ENCODE data around the gene CELF4.

DNA sequence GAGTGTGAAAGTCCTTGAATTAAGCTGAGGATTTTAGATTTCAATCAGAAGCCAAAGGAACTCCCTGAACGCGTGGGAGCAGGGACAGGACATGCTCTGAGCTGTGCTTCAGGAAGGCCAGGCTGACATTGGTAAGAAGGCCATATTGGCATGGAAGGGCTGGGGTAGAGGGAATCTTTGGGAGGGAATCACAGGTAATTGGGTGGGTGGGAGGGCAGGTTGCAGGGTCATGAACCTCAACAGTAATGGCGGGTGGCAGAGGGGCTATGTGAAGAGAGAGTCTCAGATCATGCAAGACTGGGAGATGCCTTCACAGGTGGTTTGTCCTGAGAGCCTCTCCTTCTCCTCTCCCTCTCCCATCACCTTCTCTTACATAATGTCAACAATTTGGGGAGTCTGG, 18.6 kb upstream of the CELF4 start:
- TF ChIP-seq, protein P1, sequence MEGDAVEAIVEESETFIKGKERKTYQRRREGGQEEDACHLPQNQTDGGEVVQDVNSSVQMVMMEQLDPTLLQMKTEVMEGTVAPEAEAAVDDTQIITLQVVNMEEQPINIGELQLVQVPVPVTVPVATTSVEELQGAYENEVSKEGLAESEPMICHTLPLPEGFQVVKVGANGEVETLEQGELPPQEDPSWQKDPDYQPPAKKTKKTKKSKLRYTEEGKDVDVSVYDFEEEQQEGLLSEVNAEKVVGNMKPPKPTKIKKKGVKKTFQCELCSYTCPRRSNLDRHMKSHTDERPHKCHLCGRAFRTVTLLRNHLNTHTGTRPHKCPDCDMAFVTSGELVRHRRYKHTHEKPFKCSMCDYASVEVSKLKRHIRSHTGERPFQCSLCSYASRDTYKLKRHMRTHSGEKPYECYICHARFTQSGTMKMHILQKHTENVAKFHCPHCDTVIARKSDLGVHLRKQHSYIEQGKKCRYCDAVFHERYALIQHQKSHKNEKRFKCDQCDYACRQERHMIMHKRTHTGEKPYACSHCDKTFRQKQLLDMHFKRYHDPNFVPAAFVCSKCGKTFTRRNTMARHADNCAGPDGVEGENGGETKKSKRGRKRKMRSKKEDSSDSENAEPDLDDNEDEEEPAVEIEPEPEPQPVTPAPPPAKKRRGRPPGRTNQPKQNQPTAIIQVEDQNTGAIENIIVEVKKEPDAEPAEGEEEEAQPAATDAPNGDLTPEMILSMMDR (optimal IDR thresholded peaks at IDR 0.05 in 1 of 3, IDR thresholded peaks at IDR 0.05 in 1 of 3, conservative IDR thresholded peaks at IDR 0.05 in 1 of 3; ENCODE audit: extremely low read depth in 1 of 3, insufficient read depth in 2 of 3, low read length in 3 of 3) = no peak
- TF ChIP-seq EZH2 (IDR thresholded peaks at IDR 0.05; ENCODE audit: low read length) = no peak

All from keratinocyte (primary cell).